GM19025 (cell line): Measurements from ENCODE around the gene CAPN10.

Experiments used
- ATAC-seq: cut with Tn5 transposase; IDR thresholded peaks from one replicate; pipeline ENCODE4 v1.9.1; 2021; ENCODE audit warnings: mild to moderate bottlenecking, low read depth, moderate library complexity; ENCODE audit not compliant: unreplicated experiment

CAPN10 gene

DNA sequence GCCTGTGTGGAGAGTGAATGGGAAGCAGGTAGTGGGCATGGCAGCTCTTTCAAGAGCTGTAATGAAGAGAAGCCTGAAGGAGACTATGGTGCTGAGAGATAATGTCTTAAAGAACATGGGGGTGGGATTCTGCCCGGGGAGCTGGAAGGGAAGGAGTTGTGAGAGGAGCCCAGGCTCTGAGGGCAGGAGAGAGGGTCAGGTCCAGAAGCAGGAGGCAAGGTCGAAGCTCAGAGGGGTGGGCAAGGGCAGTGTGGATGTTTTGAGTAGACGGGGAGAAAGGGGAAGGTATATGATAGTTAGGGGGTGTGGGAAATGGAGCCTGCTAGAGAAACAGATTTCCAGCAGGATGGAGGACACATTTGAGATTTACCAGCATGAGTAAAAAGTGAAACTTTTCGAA lies 2.1 kb downstream of the CAPN10 start:
- ATAC-seq, result no peak

DNA sequence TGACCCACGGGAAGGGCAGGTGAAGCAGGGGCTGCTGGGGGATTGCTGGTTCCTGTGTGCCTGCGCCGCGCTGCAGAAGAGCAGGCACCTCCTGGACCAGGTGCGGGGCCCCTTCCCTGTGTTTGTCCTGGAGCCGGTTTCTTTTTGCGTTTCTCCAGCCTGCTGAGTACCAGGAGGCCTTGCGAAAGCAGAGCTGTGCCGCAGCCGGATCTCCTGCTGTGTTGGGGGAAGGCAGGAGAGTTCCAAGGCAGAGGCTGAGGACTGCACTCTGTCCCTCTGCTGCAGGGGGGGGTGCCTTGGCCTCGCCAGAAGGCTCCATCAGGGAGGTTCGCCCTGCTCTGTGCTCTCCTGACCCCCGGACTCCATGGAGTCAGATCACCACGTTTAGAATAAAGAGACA lies 2.8 kb downstream of the CAPN10 start:
- ATAC-seq, result no peak

DNA sequence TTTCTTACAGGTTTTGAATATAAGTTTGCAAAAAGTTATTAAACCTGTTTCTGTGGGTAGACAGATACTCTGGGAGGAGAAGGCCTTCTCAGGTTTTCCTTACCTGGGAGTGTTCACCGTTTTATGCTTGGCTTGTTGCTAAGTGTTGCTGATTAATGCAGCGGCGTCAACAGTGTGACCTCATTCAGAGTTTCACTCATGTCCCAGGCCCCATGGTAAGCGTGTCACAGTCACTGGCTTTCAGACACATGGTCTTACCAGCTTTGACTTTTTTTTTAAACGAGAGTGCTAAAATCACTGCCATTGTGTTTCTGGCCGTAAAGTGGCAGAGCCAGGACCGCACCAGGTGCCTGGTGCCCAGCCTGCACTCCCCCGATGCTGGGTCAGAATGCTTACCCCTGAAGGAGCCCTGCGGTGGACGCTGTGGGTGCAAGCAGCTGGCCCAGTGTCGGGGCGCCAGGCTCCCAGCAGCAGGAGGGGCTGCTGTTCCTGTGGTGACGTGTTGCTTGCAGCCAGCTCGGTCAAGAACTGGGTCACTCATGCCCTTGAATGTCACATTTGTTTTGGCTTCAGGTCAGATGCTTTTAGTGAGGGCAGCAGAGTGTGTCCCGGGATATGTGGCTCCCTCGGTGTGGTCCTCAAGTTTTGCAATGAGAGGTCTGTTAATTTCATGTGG lies 3.5 kb downstream of the CAPN10 start:
- no peak for ATAC-seq

DNA sequence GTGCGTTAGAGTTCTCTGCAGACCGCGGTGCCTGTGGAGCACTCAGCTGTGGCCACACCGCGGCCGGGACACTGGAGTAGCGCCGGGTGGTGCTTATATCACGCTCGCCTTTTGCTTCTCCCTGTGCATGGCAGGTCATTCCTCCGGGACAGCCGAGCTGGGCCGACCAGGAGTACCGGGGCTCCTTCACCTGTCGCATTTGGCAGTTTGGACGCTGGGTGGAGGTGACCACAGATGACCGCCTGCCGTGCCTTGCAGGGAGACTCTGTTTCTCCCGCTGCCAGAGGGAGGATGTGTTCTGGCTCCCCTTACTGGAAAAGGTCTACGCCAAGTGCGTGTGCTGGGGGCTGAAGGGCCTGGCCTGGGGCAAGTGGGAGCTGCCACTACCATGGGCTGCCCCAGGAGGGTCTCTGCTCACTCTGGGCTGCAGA lies 4.2 kb downstream of the CAPN10 start:
- ATAC-seq, result no peak

DNA sequence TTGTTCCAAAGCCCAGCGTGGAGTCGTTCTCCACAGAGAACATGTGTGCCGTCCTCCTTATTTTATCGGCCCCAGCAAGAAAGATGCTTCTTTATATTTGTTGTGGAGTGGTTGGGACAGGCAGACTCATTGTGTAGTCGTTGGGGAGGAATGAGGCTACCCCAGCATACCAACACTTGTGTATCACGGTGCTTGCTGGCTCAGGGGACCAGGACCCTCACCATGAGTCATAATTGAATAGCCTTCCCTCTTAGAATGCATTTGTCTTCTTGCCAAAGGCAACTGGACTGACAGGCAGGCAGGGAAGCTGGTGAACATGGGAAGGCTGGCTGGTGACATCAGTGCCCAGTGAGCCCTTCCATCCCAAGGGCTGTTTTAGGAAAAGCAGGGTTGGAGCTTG lies 4.7 kb downstream of the CAPN10 start:
- no peak for ATAC-seq

DNA sequence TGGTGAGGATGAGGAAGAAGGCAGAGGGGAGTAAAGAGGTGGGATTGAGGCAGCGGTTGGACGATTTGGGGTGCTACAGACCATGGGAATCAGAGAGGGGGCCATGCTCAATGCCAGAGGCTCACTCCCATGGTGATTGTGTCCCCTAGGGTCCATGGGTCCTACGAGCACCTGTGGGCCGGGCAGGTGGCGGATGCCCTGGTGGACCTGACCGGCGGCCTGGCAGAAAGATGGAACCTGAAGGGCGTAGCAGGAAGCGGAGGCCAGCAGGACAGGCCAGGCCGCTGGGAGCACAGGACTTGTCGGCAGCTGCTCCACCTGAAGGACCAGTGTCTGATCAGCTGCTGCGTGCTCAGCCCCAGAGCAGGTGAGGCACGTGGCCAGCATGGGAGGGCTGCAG lies 5.2 kb downstream of the CAPN10 start:
- ATAC-seq, result no peak

DNA sequence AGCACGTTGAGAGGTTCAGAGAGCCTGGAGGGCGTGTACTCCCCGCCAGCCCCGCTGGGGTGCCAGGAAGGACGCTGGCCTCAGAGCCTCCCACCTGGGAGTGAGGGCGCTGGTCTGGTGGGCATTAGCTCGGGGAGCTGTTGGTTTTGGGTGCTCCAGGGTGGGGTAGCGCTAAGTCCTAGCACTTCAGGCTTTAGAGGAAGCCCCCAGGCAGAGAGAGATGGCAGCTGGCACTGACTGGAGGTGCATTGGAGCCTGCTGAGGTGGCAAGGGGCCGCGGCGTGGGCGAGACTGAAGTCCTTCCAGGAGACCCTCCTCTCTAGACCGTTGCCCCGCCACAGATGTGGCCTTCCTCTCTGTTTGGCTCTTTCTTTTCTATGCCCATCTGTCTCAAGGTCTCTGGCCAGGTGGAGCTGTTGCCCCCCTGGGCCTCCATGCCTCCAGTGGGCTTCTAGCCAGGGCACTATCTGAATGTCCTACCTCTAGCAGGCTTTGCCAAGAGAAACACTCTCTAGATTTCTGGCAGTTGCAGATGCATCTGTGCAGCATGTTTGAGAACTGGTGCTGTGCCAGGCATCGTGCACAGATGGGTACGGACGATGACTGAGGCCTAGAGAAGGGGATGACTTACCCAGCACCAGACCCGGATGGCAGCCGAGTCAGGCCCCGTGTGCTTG lies 6.6 kb downstream of the CAPN10 start:
- no peak for ATAC-seq

DNA sequence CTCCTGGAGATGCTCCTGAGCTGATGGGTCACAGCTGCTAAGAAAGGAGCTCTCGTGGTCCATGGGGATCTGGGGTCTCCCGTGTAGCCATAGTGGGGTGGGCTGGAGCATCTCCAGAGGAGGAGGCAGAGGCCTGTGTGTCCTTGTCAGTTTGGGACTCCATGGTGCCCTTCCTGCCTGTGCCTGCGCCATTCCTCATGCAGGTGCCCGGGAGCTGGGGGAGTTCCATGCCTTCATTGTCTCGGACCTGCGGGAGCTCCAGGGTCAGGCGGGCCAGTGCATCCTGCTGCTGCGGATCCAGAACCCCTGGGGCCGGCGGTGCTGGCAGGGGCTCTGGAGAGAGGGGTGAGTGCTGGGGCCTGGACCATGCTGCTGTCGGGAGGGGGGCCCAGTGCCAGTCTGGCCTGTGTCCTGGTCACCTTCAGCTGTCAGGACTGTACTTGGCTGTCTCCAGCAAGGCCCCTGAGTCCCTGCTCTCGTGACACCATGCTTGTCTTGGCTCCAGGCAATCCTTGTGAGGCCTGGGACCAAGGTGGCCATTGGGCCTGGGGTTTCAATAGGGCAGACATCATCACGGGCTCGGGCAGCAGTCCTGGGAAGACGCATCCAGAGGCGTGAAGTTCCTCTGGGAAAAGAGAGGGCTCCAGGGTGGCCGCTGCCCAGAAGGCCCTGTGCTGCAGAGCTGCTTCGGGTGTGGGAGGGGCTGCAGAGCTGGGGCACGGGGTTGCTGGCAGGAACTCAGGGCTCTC lies 7.3 kb downstream of the CAPN10 start:
- no peak for ATAC-seq

DNA sequence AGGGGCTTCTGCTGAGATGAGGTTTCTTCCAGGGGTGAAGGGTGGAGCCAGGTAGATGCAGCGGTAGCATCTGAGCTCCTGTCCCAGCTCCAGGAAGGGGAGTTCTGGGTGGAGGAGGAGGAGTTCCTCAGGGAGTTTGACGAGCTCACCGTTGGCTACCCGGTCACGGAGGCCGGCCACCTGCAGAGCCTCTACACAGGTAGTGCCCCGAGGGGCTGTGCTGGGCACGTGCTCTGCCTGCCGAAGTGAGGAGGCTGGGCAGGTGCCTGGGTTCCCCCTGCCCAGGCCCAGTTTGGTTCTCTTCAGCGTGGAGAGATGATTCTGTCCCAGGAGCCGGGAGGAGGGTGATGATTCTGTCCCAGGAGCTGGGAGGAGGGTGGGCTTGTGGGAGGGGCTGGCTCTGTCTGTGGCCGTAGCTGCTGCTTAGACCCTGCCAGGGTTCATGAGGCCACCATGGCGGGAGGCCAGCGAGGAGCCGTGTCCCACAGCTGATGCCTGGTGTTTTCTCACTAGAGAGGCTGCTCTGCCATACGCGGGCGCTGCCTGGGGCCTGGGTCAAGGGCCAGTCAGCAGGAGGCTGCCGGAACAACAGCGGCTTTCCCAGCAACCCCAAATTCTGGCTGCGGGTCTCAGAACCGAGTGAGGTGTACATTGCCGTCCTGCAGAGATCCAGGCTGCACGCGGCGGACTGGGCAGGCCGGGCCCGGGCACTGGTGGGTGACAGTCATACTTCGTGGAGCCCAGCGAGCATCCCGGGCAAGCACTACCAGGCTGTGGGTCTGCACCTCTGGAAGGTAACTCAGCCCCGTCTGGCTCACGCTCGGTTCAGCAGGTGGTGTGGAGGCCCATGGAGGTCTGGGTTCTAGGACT lies 8.2 kb downstream of the CAPN10 start:
- ATAC-seq, result no peak

DNA sequence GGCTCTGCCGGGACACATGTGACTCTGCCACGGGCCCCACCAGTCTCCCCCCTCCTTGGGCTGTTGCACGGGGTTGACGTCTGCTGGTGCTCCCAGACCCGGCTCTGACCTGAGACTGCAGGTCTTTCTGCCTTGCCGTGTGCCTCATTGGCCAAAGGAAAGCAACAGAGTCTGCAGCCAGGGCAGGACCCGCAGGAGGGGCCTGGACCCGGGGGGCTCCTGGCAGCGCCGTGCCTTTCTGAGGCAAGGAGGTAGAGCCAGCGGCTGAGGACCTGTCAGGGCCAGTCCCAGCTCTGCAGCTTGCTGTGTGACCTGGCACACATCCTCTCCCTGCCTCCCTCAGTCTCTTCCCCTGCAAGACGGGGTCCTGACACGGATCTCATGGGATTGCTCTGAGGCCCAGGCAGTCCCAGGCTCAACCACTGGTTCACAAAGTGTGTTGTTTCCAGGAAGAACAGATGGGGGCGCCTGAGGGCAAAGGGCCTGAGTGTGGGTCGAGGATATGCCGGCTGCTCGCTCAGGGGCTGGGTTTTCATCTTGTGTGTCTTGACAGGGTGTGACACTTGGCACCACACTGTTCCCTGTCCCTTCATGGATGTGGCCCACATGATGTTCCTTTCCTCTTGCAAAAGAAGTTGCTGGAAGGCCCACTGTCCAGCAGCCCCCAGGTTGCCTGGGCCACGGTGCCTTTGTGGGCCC lies 9.0 kb downstream of the CAPN10 start:
- ATAC-seq, result no peak

DNA sequence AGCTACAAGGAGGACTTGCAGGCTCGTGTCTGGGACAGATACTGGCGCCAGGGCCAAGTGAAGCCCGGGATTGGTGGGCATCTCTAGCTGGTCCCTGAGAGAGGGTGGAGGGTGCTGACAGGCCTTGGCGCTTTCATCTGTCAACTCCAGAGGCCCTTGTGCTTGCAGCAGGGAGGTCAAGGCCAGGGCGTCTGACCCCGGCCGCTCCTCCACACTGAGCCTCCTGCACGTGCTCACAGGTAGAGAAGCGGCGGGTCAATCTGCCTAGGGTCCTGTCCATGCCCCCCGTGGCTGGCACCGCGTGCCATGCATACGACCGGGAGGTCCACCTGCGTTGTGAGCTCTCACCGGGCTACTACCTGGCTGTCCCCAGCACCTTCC lies 9.5 kb downstream of the CAPN10 start:
- ATAC-seq, result no peak

DNA sequence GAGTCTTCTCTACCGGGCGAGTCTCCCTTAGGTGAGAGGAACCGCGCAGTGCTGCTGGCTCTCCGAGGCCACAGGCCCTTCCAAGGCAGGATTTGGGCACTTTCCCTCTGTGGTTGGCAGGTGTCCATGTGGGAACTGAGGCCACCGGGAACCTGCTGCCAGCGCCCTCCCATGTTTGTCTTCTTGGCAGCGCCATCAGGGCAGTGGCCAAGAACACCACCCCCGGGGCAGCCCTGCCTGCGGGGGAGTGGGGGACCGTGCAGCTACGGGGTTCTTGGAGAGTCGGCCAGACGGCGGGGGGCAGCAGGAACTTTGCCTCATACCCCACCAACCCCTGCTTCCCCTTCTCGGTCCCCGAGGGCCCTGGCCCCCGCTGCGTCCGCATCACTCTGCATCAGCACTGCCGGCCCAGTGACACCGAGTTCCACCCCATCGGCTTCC lies 10.0 kb downstream of the CAPN10 start:
- ATAC-seq, result no peak

DNA sequence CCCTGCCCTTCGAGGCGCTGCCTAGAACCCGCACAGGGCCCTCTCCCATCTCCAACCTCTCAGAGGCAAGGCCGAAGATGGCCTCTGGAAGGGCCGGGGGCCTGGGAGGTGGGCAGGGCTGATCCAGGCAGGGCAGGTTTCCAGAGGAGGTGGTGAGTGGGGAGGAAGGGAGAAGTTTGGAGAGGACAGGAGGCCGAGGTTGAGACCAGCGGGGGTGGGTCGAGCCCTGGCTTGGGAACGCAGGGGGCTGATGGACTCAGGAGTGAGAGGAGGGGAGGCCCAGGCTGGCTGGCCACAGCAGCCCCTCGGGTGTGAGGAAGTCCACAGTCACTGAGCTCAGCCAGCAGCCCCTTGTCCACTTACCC lies 10.5 kb downstream of the CAPN10 start:
- ATAC-seq, result no peak

DNA sequence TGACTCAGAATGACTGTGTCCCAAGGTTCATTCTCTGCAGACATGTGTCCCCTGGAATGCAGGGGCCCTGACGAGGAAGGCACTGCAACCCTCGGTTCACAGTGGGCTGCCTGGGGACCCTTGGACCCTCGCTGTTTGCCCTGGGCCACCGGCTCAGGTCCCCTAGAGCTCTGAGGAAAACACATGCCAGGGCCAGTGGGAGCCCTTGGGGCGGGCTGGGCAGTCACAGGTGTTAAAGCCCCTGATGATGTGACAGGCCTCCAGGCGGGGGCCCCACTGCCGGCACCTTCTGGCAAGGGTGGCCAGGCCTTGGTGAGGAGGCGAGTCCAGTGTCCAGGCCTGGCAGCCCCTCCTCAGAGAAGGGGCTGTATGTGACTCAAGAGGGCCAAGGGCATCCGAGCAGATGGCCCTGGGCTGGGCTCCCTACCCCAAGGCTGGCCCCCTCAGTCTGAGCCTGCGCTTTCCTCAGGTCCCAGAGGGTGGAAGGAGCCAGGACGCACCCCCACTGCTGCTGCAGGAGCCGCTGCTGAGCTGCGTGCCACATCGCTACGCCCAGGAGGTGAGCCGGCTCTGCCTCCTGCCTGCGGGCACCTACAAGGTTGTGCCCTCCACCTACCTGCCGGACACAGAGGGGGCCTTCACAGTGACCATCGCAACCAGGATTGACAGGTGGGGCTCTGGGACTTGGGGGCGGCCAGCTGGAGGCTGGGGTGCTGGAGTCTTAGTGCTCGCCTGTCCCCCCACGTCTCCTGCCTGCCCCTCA lies 11.1 kb downstream of the CAPN10 start:
- no peak for ATAC-seq

DNA sequence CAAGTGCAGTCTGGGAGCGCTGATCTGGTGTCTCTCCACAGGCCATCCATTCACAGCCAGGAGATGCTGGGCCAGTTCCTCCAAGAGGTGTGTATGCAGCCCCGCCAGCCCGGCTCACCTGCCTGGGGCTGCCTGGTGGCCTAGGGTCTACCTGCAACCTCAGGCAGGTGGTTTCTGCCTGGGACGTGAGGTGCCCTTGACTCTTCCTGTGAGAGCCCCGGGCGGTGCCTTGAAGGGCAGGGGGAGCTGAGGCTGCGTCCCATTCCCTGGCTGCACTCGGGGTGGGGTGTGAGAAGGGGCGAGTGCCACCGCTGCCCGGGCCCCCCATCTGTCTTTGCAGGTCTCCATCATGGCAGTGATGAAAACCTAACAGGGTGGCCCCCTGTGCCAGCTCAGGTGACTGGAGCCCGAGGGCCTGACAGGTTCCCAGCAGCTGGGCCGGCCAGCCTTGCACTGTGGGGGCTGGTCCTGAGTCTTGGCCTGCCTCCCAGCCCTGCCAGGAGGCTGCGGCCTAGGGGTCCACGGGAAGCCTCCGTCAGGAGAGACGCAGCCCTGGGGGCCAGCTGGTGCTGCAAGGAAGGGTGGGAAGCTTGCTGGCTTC lies 11.9 kb downstream of the CAPN10 start:
- no peak for ATAC-seq

DNA sequence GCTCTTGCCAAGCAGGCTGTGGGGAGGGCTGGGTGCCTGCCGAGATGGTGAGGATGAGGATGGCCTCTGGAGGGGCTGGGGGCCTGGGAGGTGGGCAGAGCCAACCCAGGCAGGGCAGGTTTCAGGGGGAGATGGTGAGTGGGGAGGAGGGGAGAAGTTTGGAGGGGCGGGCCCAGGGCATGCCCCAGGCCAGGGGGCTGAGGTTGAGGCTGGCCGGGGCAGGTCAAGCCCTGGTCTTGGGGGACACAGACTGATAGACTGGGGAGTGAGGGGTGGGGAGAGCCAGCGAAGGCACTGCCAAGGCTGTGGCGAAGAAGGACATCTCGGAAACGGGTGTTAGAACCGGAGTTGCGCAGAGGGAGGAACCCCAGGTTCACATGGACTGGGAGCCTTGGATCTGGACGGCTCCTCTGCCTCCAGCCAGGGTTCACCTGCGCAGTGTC lies 12.6 kb downstream of the CAPN10 start:
- no peak for ATAC-seq

DNA sequence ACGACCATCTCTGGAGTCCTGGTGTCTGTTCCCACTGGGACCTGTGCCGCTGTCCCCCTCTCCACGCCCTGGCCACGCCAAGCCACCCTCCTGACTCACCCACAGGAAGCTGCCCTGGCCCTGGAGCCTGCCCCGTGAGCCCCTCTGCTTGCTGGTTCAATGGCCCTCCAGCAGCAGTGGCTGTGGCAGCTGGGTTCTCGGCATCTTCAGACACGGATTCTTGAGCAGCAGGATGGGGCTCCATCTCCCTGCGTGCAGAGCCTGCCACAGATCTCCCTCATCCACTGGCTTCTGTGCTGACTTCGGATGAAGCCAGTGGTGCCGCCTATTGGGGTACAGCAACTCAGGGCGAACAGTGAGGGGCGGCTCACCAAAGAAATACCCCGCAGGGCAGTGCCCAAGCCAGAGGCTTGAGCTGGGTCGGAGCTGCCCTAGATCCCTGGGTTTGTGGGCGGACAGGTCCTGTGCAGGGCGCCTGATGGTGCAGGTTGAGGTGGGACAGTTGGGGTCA lies 14.0 kb downstream of the CAPN10 start:
- no peak for ATAC-seq

DNA sequence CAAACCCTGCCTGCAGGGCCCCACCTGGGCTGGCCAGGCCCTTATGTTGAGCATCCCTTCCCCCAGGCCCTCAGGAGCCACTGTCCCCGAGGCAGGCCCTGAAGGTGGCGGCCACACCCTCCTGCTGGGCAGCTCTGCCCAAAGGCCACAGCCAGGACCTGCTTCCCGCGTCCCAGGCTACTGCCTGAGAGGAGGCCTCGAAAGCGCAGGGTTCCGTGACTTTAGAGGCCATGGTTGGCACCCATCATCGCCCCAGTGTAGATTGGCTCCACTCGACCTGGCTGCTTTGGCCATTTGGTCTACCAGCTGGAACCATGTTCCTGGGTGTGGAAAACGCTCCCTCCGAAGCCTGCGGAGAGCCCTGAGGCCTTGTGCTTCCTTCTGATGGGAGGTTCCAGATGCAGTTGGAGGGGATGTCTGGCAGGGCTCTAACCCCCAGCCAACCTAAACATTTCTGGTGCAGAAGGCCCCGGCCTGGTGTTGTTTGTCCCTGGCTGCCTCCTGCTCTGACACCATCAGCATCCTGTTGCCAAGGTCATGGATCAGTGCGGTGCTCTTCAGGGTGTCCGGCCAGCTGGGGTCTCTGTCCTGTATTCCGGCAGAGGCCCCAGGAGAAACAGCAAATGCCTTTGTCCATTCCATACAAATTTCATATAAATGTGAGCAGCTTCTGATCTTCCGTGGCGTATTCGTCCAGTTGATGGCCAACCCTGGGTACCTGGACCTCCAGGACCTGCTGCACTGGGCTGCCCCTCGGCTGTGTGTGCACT lies 14.7 kb downstream of the CAPN10 start:
- ATAC-seq, result no peak
